SKM-1 (cell line): ENCODE data around the gene DOCK3.
"Not testable (repeated sequence)": the region's sequence is repeated elsewhere in the genome, so short reads cannot be mapped to it uniquely, and the experiment has no call there.

Experiments
- DNase-seq: peaks from one replicate; lab custom pipeline; 2025; ENCODE audit not compliant: unreplicated experiment; lab: John Stamatoyannopoulos, UW

The DOCK3 gene

DNA sequence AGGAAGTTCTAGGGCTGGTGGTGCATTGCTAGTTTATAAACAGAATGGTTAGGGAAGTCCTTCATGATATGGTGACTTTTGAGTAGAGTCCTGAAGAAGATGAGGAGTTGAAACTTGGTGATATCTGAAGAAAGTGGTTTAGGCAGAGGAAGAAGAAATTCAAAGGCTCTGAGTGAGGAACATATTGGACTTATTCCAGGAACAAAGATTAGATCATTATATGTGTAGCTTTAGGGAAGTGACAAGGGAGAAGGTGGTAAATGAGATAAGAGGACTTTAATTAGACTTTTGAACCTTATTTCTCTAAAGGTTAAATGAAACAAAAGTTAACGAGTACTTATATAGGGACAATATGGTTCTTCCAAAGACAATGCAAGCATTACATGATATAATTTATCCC, 286.7 kb downstream of the DOCK3 start:
- no peak for DNase-seq

- DNase-seq: peak; percentile 24
Observed at GRCh38 chr3:50971487-50971924, 296.8 kb downstream of the DOCK3 start.

GRCh38 chr3:50972029-50972428, 297.3 kb downstream of the DOCK3 start:
- DNase-seq: no peak

- not testable (repeated sequence) for DNase-seq
Observed at GRCh38 chr3:50978586-50978985, 303.9 kb downstream of the DOCK3 start.

DNA sequence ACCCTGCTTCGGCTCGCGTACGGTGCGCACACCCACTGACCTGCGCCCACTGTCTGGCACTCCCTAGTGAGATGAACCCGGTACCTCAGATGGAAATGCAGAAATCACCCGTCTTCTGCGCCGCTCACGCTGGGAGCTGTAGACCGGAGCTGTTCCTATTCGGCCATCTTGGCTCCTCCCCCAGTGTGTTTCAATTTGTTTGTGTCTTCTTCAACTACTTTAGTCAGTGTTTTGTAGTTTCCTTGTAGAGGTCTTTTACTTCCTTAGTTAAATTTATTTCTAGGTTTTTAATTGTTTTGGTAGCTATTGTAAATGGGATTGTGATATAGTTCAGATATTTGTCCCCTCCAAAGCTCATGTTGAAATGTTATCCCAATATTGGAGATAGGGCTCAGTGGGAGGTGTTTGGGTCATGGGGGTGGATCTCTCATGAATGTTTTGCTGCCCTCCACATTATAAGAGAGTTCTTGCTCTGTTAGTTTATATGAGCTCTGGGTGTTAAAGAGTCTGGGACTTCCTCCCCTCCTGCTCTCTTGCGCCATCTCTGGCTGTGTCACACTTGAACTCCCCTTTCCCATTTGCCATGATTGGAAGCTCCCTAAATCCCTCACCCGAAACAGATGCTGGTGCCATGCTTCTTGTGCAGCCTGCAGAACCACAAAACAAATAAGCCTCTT, 304.4 kb downstream of the DOCK3 start:
- no peak for DNase-seq

DNA sequence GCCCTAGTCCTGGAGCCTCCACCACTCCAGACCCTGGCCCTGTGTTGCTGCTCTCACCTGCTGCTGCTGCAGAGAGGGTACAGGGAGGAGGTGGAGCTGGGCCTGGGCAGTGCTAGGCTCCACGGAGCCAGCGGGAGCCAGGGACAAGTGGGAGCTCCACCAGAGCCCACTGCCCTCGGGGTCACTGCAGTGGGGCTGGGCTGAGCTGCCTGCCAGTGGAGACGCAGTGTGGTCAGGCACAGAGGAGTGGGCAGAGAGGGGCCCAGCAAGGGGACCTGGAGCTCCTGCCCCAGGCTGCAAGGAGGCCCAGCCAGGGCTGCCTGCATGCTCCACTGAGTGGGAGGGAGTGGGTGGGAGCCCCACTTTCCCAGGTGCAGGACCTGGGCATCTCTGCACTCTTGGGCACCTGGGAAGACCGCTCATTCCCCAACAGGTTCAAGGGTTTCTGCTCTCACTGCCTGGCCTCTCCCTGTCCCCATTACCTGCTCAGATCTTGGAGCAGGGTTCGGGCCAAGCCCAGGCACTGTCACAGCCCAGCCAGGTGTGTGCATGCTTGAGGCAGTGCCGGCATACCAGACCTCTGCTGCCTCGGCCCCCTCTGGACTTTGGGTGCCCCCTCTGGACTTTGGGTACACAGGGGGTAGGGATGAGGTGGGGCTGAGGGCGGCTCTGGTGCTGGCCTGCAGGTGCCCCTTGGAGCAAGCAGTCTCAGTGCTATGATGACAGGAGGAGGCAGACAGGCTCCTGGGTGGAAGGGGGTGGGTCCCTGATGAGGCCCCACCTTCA, 308.0 kb downstream of the DOCK3 start:
- DNase-seq: no peak

GRCh38 chr3:50983887-50984286, 309.2 kb downstream of the DOCK3 start:
- DNase-seq: no peak

DNA sequence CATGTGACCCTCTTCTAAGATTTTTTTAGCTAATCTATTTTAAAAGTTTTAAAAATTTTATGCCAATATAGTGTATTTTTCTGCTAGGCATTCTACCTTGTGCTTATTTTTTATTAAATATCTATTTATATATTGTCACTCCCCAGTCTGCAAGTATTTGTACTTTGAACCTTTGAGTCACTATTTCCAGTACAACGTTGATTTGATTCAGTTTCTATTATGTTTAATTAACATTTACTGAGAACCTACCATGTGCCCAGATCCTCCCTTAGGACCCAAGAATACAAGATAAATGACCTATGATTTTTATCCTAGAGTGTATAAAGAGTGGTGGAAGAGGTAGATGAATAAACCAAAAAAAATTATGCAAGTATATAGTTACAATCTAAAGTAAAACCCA, 311.2 kb downstream of the DOCK3 start:
- DNase-seq: no peak

GRCh38 chr3:50986726-50987125, 312.0 kb downstream of the DOCK3 start:
- DNase-seq: no peak

GRCh38 chr3:50994537-50994936, 319.8 kb downstream of the DOCK3 start:
- no peak for DNase-seq

DNA sequence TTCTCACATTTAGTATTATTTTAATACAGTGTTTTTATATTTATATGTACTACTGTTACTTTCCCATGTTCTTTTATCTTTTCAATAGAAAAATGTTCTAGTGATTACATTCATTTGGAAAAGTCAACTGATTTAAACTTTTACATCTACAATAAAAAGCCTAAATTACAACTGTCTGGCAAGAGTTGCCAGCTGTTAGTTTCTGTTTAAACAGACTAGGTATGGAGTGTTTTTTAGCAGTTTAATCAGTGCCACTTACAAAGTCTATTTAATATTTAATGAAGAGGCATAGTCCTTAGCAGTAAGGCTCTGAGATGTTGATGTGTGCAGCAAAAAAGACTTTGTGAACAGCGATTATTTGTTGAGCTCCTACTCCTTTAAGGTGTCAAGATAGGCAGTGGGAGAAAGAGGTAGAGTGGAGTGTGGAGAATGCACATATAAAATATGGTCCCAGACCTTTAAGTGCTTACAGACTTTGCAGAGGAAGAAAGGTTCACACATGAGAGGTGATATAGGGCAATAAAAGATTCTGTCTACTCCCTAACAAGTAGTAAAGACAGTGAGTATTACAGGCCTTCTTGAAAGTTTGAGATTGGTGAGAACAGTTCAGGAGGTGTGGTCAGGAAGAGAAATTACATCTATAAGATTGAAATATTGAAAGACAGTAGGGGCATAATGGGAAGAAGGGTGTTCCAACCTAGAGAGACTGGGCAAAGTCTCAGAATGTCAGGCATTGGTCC, 320.5 kb downstream of the DOCK3 start:
- DNase-seq: no peak

GRCh38 chr3:51002495-51002894, 327.8 kb downstream of the DOCK3 start:
- no peak for DNase-seq

GRCh38 chr3:51004235-51004634, 329.5 kb downstream of the DOCK3 start:
- DNase-seq: no peak

- DNase-seq: no peak
Observed at GRCh38 chr3:51024121-51024520, 349.4 kb downstream of the DOCK3 start.

- DNase-seq: no peak
Observed at GRCh38 chr3:51024765-51025632, 350.3 kb downstream of the DOCK3 start.

- no peak for DNase-seq
Observed at GRCh38 chr3:51031666-51032065, 356.9 kb downstream of the DOCK3 start.

GRCh38 chr3:51035630-51036029, 360.9 kb downstream of the DOCK3 start:
- DNase-seq: no peak

- no peak for DNase-seq
Observed at GRCh38 chr3:51044982-51045381, 370.3 kb downstream of the DOCK3 start.

DNA sequence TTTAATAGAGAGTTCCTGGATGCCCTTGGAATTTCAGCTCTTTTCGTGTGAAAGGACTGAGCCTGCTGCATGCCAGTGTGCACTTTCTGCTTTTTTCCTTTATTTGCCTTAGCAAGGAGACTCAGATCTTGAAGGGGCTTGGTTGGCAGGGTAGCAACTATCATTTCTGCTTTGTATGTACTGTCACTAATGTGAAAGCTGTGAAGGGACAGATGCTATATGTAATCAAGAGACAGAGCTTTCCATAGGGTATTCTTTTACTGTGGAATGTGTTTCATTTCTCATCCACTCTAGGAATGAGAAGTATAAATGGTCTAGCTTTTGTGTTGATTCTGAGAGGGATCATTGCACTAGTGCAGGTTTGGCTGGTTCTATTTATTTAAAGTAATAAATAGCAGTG, 377.8 kb downstream of the DOCK3 start:
- DNase-seq: no peak

GRCh38 chr3:51057121-51057520, 382.4 kb downstream of the DOCK3 start:
- DNase-seq: no peak

- DNase-seq: no peak
Observed at GRCh38 chr3:51063053-51063452, 388.3 kb downstream of the DOCK3 start.
